Sigmoid colon (tissue), 4 donors: ENCODE data around the gene NTRK3.

Experiments
- POLR2AphosphoS5 ChIP-seq, 4 donors: sonication (generic); formaldehyde crosslinking; IDR thresholded peaks; one replicate each; pipeline ENCODE4 v1.6.1; 2017; ENCODE audit warnings: antibody characterized with exemption in 4 of 4
- TF ChIP-seq, protein P1 (sequence below), 4 experiments: fragments of 450-650 bp in 3 of 4; fragments of 200-600 bp in 1 of 4; IDR thresholded peaks; one replicate each; pipeline ENCODE4 v1.5.1; 2016 to 2019; ENCODE audit warnings: antibody characterized with exemption in 4 of 4, mild to moderate bottlenecking in 3 of 4, moderate library complexity in 2 of 4

GRCh38 chr15:87945246-87945645, 311.3 kb downstream of the NTRK3 start:
- TF ChIP-seq, protein P1, sequence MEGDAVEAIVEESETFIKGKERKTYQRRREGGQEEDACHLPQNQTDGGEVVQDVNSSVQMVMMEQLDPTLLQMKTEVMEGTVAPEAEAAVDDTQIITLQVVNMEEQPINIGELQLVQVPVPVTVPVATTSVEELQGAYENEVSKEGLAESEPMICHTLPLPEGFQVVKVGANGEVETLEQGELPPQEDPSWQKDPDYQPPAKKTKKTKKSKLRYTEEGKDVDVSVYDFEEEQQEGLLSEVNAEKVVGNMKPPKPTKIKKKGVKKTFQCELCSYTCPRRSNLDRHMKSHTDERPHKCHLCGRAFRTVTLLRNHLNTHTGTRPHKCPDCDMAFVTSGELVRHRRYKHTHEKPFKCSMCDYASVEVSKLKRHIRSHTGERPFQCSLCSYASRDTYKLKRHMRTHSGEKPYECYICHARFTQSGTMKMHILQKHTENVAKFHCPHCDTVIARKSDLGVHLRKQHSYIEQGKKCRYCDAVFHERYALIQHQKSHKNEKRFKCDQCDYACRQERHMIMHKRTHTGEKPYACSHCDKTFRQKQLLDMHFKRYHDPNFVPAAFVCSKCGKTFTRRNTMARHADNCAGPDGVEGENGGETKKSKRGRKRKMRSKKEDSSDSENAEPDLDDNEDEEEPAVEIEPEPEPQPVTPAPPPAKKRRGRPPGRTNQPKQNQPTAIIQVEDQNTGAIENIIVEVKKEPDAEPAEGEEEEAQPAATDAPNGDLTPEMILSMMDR (IDR thresholded peaks at IDR 0.05) = no peak
- no peak for TF ChIP-seq POLR2AphosphoS5 (IDR thresholded peaks at IDR 0.05)
